Sigmoid colon (tissue), 7 donors: ENCODE measurements around the gene UNKL. TPM values are rescaled to one million over a fixed set of nuclear protein-coding genes. Genes with fewer than 3 reads are reported as not detected.

Experiments used
- DNase-seq: peaks from one replicate; pipeline ENCODE4 v3.0.0-alpha.2; 2019
- H3K27ac ChIP-seq, 4 donors: fragments of 200-600 bp; sonication (generic); one replicate each; pipeline ENCODE4 v1.5.1; 2016 to 2019; ENCODE audit warnings: mild to moderate bottlenecking in 1 of 4
- H3K27me3 ChIP-seq, 3 donors: fragments of 200-600 bp; sonication (generic); one replicate each; pipeline ENCODE4 v1.5.1; 2019; ENCODE audit warnings: mild to moderate bottlenecking in 1 of 3
- H3K36me3 ChIP-seq, 4 donors: fragments of 200-600 bp; sonication (generic); one replicate each; pipeline ENCODE4 v1.5.1; 2016 to 2019
- H3K4me1 ChIP-seq, 4 donors: fragments of 200-600 bp; sonication (generic); one replicate each; pipeline ENCODE4 v1.5.1; 2017 to 2019
- H3K4me3 ChIP-seq, 4 donors: fragments of 200-600 bp; sonication (generic); one replicate each; pipeline ENCODE4 v1.5.1; 2017 to 2019; ENCODE audit warnings: mild to moderate bottlenecking in 2 of 4, moderate library complexity in 1 of 4
- H3K9me3 ChIP-seq, 4 donors: fragments of 200-600 bp in 3 of 4; sonication (generic) in 3 of 4; one replicate each; pipeline versions ENCODE4 v1.5.1 to v1.6.1; 2013 to 2019
- CTCF ChIP-seq, 4 experiments: fragments of 450-650 bp in 3 of 4; fragments of 200-600 bp in 1 of 4; IDR thresholded peaks; one replicate each; pipeline ENCODE4 v1.5.1; 2016 to 2019; ENCODE audit warnings: antibody characterized with exemption in 4 of 4, mild to moderate bottlenecking in 3 of 4, moderate library complexity in 2 of 4
- EP300 ChIP-seq, 4 donors: sonication (generic); formaldehyde crosslinking; IDR thresholded peaks; one replicate each; pipeline ENCODE4 v1.6.1; 2017; ENCODE audit warnings: antibody characterized with exemption in 4 of 4
- POLR2A ChIP-seq, 2 donors: fragments of 450-650 bp; IDR thresholded peaks; one replicate each; pipeline ENCODE4 v1.6.1; 2016; ENCODE audit warnings: antibody characterized with exemption in 2 of 2, mild to moderate bottlenecking in 2 of 2, moderate library complexity in 2 of 2
- POLR2AphosphoS5 ChIP-seq, 4 donors: sonication (generic); formaldehyde crosslinking; IDR thresholded peaks; one replicate each; pipeline ENCODE4 v1.6.1; 2017; ENCODE audit warnings: antibody characterized with exemption in 4 of 4
- WGBS, 2 donors: extraction: QIAGEN DNeasy Blood & Tissue Kit; methylation state at CpG; one replicate each; pipeline ENCODE4 v1.1.7; 2013; 5-methylcytosine and 5-hydroxymethylcytosine counted together
- intact Hi-C: fragments of 100-400 bp; cut with DNase I; formaldehyde crosslinking; loops from one replicate; pipeline ENCODE4 v1.15.1; 2023
- polyA plus RNA-seq, 3 donors: library from polyadenylated mRNA; stranded (reverse); fragments of 200-250 nt; gene quantifications; one replicate each; pipeline ENCODE4 v1.2.3, GENCODE V29; 2013
- total RNA-seq, 4 donors: library from RNA; depleted of rRNA; stranded (reverse); fragments of >200 nt; gene quantifications; one replicate each; pipeline ENCODE4 v1.1.0, GENCODE V29; 2016
- donor health status: healthy with polysubstance abuse.
- donor health status: Bipolar disorder and iron deficiency.
- donor health status: healthy.

Gene UNKL
- total and polyA plus RNA-seq, 7 donors: 2.1 to 29.1 (median 19.6) TPM

GRCh38 chr16:1426734-1427471 lies 12.4 kb upstream of the UNKL start:
- H3K4me3 ChIP-seq: no peak overlapping the region
- 83% methylated on average over 42 of the region's 42 CpGs for WGBS, 2 donors
- TF ChIP-seq EP300 (IDR thresholded peaks at IDR 0.05): no peak
- no peak for TF ChIP-seq POLR2A (IDR thresholded peaks at IDR 0.05)
- no peak for TF ChIP-seq CTCF (IDR thresholded peaks at IDR 0.05)
- TF ChIP-seq POLR2AphosphoS5 (IDR thresholded peaks at IDR 0.05): no peak
- H3K27me3 ChIP-seq: no peaks in the 10 kb centered on the region
- no peak for DNase-seq
- H3K27ac ChIP-seq: no peak overlapping the region
- no peaks in the 10 kb centered on the region for H3K36me3 ChIP-seq
- peaks cover 0 to 7% (median under 1%) of the 10 kb centered on the region in 4 donors for H3K4me1 ChIP-seq
- intact Hi-C loops: no loop called here
- no peaks in the 10 kb centered on the region for H3K9me3 ChIP-seq

- no peak for DNase-seq
- intact Hi-C loops: no loop called here
- Histone ChIP-seq H3K27me3 (no peaks in the 10 kb centered on the region), H3K9me3 (no peaks in the 10 kb centered on the region), H3K27ac (no peak overlapping the region), H3K4me1 (peaks cover 0 to 14% (median 6%) of the 10 kb centered on the region in 4 donors), H3K36me3 (no peaks in the 10 kb centered on the region), H3K4me3 (no peak overlapping the region)
- WGBS, 2 donors: 88 to 90% methylated on average over 16 of the region's 16 CpGs
- TF ChIP-seq POLR2A (IDR thresholded peaks at IDR 0.05) (no peak), CTCF (IDR thresholded peaks at IDR 0.05) (no peak)
These were observed 11.3 kb upstream of the UNKL start for GRCh38 chr16:1425616-1426370.

- DNase-seq: no peak
- intact Hi-C loops: loop anchor here (5.0 kb wide), 2 partner anchors 108 to 188 kb away; partner anchors contain the start of genes CRAMP1, IFT140 and TMEM204
- Histone ChIP-seq H3K4me3 (no peak overlapping the region), H3K27me3 (no peaks in the 10 kb centered on the region), H3K4me1 (peaks cover 0 to 28% (median 18%) of the 10 kb centered on the region in 4 donors), H3K36me3 (no peaks in the 10 kb centered on the region), H3K9me3 (no peaks in the 10 kb centered on the region), H3K27ac (no peak overlapping the region)
- no peak for TF ChIP-seq POLR2AphosphoS5 (IDR thresholded peaks at IDR 0.05)
- no peak for TF ChIP-seq EP300 (IDR thresholded peaks at IDR 0.05)
- no peak for TF ChIP-seq POLR2A (IDR thresholded peaks at IDR 0.05)
- no peak for TF ChIP-seq CTCF (IDR thresholded peaks at IDR 0.05)
- WGBS, 2 donors: 95% methylated on average over 12 of the region's 12 CpGs
These were observed 9.5 kb upstream of the UNKL start for GRCh38 chr16:1424028-1424427.

GRCh38 chr16:1422076-1422475 lies 7.6 kb upstream of the UNKL start:
- WGBS, 2 donors: 85 to 87% methylated on average over 10 of the region's 10 CpGs
- Histone ChIP-seq H3K27me3 (no peaks in the 10 kb centered on the region), H3K27ac (peak overlapping the region; percentile 91 to 95 (median 94)), H3K4me1 (peaks cover 0 to 34% (median 19%) of the 10 kb centered on the region in 4 donors), H3K36me3 (no peaks in the 10 kb centered on the region), H3K9me3 (no peaks in the 10 kb centered on the region), H3K4me3 (no peak overlapping the region)
- intact Hi-C loops: loop anchor here (5.0 kb wide), 2 partner anchors 110 to 190 kb away; partner anchors contain the start of genes CRAMP1, IFT140 and TMEM204
- TF ChIP-seq EP300 (IDR thresholded peaks at IDR 0.05): no peak
- TF ChIP-seq CTCF (IDR thresholded peaks at IDR 0.05): no peak
- TF ChIP-seq POLR2AphosphoS5 (IDR thresholded peaks at IDR 0.05): no peak
- TF ChIP-seq POLR2A (IDR thresholded peaks at IDR 0.05): no peak
- no peak for DNase-seq
